ENCODE results near the gene WNT8B. TPM values are rescaled to one million over a fixed set of nuclear protein-coding genes. Genes with fewer than 3 reads are reported as not detected.

The WNT8B gene
- total RNA-seq, 1 donor from 2014 or later = not detected

- DNase-seq (ENCODE audit: low read depth, low spot score) = no peak
Observed at GRCh38 chr10:100518761-100519241, 56.0 kb downstream of the WNT8B start.

GRCh38 chr10:100519311-100520051 is 56.7 kb downstream of the WNT8B start, which contains the start of gene SEC31B:
SEC31B (minus strand) TSS chr10:100519861; CDS start chr10:100516952, 2,909 bp downstream.
- no peak for DNase-seq (ENCODE audit: low read depth, low spot score)

- no peak for DNase-seq (ENCODE audit: low read depth, low spot score)
Observed at GRCh38 chr10:100520811-100521210, 58.0 kb downstream of the WNT8B start.

- no peak for DNase-seq (ENCODE audit: low read depth, low spot score)
Observed at GRCh38 chr10:100522107-100522801, 59.4 kb downstream of the WNT8B start.

DNA sequence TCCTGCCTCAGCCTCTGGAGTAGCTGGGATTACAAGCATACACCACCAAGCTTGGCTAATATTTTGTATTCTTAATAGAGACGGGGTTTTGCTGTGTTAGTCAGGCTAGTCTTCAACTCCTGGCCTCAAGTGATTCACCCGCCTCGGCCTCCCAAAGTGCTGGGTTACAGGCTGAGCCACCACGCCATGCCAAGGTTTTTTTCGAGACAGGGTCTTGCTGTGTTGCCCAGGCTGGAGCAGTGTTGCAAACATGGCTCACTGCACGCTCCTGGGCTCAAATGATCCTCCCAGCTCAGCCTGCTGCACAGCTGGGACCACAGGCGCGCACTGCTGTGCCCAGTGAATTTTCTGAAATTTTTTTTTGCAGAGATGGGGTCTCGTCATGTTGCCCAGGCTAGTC is 60.1 kb downstream of the WNT8B start:
- DNase-seq (ENCODE audit: low read depth, low spot score) = no peak

GRCh38 chr10:100524206-100524605 is 61.4 kb downstream of the WNT8B start:
- no peak for DNase-seq (ENCODE audit: low read depth, low spot score)

DNA sequence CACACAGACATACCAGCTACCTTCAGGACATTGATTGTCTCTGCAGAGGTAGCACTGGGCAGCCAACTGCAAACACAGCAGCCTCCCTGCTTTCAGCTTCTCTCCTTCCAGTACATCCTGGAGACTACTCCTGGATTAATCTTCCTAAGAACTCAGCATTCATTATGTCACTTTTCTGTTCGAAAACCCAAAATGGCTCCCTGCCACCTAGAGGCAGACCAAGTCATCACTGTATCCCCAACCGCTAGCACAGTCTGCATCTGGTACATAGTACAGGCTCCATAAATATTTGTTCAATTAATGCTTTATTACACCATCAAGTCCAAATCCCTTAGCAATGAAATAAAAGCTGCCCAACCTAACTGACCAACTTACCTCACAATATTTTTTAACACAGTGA is 61.8 kb downstream of the WNT8B start:
- no peak for DNase-seq (ENCODE audit: low read depth, low spot score)

- DNase-seq (ENCODE audit: low read depth, low spot score) = no peak
Observed at GRCh38 chr10:100528123-100528886, 65.5 kb downstream of the WNT8B start.

DNA sequence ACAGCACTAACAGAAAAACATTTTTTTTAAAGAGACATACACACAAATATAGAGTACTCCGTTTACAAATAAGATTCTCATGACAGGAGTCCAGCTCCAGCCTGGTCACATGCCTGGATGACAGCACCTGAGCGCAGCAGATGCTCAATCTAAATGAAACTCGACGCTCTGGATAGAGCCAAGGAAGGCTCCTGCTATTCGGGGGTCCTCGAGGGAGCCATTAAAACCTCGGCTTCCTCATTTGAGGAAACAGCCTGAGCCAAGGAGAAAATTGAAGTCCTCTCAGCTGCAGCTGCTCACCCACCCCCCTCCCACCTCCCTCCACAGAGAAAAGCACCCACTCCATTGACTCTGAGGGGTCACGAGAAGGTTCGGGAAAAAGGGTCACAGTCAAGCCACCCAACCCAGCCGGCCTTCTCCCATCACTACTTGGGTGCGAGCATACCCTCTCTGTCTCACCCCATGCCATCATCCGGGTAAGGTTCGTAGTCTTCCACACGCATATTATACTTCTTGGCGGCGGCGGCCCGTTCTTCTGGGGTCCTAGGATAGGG is 66.2 kb downstream of the WNT8B start:
- DNase-seq (ENCODE audit: low read depth, low spot score) = no peak

DNA sequence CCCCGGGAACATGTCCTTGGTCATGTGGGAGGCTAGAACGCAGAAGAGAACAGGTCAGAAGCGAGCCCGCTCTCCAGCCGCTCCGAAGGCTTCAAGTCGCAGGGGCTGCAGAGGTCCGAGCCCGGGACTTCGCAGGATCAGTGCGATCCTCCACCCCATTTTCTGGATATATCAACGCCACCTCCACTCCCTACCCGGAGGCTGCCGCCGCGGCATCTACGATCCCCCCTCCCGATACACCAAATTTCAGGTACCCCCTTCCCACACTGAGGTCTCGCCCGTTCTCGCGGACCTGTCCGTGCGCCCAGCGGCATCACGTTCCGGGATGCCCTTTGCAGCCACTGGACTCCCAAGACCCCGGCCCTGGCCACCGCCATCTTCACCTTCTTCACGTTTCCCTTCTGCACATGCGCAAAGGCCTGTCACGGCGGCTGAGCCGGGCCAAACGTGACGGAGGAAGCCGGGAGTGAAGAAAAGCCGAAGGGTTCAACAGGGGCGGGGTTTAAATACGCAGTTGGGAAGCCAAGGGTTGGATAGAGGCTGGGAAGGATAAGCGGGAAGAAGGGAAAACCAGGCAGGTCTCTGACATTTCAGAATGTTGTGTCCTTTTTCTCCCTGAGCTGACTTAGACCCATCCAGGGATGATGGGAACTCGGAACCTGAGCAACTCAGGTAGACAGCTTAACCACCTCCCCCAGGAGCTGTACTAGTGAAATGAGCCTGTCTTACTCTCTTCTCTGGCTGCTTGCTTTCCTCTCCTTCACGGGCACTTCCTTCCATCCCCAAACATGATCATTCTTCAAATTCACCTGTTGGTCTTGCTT is 66.9 kb downstream of the WNT8B start, which contains the start of gene NDUFB8:
NDUFB8 (minus strand) TSS at position 397 of the 824 bp plus-strand sequence; CDS start at position 377, 20 bp downstream.
- DNase-seq (ENCODE audit: low read depth, low spot score) = peak; percentile 46

DNA sequence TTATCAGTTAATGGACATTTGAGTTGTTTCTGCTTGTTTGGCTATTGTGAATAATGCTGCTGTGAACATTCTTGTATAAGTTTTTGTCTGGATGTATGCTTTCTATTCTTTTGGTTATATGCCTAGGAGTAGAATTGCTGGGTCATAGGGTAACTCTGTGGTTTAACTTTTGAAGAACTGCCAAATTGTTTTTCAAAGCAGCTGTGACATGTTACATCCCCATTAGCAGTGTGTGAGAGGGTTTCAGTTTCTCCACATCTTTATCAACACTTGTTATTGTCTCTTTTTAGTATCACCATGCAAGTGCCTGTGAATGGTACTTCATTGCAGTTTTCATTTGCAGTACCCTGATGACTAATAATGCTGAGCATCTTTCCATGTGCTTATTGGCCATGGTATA is 69.0 kb downstream of the WNT8B start:
- DNase-seq (ENCODE audit: low read depth, low spot score) = no peak

Other genes starting within 250 kb of the WNT8B start
- gene CHUK, start 233.4 kb upstream of the WNT8B start, total RNA-seq = 27.9 and 31.1 TPM in 2 replicates
- gene CWF19L1, start 195.4 kb upstream of the WNT8B start, total RNA-seq = 33.3 and 47.3 TPM in 2 replicates
- 43.3 and 69.8 TPM in 2 replicates for gene BLOC1S2, start 176.3 kb upstream of the WNT8B start, total RNA-seq
- not detected in 2 replicates for gene PKD2L1, start 132.8 kb upstream of the WNT8B start, total RNA-seq
- gene SCD, start 115.8 kb upstream of the WNT8B start, total RNA-seq = 122 and 157 TPM in 2 replicates
- 2.3 and 2.4 TPM in 2 replicates for gene SEC31B, start 56.9 kb downstream of the WNT8B start, total RNA-seq
- gene NDUFB8, start 66.9 kb downstream of the WNT8B start, total RNA-seq = 223 and 247 TPM in 2 replicates
- gene HIF1AN, start 72.9 kb downstream of the WNT8B start, total RNA-seq = 8.2 and 8.3 TPM in 2 replicates

Data from pulmonary artery endothelial cell (primary cell).